ENCODE measurements around the gene PRDM2.

PRDM2 gene

DNA sequence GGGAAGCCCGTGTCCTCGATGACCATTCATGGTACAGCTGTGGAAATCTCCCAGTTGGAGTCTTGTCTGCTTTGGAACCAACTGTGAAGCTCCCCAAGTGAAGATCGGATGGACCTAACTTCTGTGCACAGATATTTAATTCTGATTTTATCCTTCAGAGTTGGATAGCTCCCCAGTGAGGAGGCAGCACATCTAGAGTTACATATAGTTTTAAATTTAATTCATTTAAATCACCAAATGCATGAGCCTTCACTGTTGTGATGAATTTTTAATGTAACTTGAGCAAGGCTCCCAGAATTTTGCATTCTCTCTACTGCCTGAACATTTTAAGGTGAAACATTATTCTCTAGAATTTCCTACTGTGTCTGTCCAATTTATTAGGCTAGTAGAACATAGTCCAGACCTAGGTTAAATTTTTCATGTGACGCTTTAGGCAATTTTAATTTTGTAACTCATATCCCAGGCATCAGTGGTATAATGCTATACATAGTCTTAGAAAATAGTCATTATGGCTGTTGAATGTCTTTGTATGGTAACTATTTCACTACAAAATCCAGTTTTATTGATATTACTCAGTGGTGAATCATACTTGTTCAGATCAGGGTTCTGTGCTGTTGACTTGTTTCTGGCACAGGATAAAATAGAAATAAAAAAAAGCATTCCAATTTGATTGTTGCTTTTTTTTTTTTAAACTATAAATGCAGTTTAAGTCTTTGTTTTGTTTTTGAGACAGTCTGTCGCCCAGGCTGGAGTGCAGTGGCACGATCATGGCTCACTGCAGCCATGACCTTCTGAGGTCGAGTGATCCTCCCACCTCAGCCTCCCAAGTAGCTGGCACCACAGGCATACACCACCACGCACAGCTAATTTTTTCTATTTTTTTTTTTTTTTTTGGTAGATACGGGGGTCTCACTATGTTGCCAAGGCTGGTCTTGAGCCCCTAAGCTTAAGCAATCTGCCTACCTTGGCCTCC is 66.9 kb downstream of the PRDM2 start:
- DNase-seq = no peak

DNA sequence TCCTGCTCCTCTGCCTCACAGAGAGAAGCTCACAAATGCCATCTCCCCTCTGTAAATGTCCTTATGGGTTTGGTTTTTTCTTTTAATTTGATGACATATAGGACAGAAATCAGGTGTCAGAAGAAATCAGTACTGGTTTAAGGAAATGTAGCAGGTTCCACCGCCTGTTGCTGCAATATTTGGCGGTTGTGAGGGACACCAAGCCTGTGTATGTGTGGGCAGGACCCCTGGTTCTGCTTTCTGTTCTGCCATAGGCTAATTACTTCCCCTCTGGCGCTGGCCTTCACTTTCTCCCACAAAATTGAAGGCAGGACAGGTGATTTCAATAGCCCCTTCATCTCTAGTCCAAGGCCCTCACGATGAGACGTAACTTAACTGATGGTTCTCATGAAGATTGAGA is 69.2 kb downstream of the PRDM2 start:
- no peak for DNase-seq

DNA sequence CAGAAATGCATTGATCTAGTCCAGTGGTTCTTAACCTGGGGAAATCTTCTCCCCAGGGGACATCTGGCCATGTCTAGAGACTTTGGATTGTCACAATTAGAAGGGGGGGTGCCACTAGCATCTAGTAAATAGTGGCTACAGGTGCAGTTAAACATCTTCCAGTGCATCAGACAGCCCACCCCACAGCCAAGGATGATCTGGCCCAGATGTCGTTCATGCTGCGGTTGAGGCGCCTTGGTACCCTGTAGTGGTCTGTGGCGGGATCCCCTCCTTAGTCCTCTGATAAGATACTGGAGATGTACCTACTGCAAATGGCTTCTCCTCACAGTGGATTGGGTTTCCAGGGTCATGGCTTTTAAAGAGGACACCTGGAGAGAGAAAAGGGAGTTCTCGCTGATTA is 69.8 kb downstream of the PRDM2 start:
- no peak for DNase-seq

DNA sequence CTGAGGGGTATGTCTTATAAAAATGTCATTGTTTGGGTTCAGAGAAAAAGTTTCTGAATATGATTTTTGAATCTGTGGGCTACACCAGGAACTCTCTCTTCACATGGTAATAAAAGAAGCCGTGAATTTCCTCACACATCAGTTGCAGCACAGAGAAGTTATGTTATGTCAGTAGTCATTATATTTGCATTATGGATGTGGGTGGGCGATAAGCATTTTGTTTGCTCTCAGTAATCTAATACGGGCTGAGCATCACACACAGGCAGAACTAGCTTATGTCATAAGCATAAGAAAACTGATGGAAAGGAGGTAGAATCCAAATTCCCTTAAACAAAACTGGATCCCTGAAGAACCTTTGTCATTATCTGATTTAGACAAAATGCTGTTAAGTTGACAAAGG is 70.8 kb downstream of the PRDM2 start:
- no peak for DNase-seq

DNA sequence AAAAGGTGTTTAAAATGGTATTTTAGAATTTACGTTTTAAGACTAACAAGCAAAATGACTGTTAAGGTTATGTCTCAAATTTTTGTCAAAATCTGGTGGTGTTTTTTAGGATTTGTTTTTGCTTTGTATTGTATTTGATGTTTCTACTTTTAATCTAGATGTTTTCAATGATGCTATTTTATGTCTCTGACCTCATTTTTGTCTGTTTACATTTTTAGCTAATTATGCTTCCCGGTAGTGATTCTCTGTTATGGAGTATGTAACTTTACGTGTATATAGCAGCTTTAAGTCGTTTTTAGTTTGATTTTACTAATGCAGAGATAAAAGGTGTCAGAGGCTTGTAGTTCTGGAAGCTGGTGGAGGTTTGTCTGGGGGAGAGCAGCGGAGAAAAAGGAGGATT is 71.8 kb downstream of the PRDM2 start:
- no peak for DNase-seq

DNA sequence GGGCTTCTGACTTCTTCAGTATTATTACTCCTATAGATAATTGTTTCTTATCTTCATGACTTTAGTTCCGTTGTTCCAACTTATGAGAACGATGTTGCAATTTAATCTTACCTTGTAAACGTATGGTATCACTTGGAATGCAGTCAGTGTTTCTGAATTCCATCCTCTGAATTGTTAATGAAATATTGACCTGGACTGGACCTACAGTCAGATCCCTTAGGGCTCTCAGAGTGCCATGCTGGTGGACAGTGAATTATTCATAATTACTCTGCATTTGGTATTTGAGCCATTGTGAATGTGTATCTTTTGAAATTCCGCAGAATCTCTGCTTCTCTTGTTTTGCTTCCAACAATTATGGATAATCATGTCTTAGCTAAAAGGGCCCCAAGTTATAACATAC is 72.3 kb downstream of the PRDM2 start:
- DNase-seq = no peak

DNA sequence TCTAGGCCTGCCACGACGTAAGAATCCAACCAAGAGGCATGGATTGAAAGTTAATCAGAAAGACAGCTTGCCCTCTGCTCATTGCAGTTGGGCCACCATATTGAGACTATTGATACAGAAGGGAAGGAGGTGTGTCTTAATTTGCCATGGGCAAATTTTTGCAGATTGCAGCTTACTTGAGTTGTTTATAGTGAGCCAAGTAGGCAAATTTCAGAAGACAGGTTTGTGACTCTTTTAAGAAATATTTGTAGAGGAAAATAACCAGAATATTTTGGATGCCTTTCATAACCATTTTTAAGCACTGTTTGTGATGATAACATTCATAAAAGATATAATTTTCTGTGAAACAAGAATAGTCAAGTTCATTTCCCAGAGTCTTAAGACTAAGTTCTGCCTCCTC is 74.1 kb downstream of the PRDM2 start:
- DNase-seq = no peak

DNA sequence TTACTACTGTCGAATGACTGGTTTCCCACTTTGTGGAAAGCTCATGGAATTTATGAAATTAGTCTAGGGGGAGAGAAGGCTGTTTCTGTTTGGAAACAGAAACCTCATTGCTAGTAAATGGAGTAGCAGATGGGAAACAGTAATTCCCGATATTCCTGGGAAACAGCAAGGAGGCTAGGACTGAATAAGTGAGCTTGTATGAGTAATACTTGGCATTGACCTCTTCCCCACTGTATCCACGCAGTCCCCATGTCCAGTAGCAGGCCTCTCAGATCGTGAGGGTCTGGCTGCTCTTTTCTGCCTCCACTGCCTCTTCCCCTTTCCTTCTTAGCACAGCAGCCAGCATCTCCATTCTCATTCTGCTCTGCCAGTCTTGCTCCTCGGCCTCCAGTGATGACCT is 75.5 kb downstream of the PRDM2 start:
- no peak for DNase-seq

DNA sequence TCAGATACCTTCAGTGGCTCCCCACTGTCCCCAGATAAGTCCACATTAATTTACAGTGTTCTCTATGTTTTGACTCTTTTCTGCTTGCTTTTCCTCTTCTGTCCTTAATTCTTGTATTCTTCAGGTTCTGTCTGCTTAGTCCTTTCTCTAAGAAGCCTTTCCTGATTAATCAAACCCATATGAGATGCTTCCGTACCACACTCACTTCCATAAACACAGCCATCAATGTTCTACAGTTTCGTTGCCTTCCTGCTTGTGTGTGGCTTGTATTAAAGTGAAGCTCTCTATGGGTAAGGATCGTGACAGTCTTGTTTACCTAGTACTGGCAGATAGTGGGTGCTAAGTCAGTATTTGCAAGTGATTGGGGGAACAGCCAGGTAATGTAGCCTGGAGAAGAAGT is 75.9 kb downstream of the PRDM2 start:
- DNase-seq = no peak

DNA sequence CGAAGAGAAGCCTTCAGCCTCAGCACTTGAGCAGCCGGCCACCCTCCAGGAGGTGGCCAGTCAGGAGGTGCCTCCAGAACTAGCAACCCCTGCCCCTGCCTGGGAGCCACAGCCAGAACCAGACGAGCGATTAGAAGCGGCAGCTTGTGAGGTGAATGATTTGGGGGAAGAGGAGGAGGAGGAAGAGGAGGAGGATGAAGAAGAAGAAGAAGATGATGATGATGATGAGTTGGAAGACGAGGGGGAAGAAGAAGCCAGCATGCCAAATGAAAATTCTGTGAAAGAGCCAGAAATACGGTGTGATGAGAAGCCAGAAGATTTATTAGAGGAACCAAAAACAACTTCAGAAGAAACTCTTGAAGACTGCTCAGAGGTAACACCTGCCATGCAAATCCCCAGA is 78.4 kb downstream of the PRDM2 start:
- no peak for DNase-seq

DNA sequence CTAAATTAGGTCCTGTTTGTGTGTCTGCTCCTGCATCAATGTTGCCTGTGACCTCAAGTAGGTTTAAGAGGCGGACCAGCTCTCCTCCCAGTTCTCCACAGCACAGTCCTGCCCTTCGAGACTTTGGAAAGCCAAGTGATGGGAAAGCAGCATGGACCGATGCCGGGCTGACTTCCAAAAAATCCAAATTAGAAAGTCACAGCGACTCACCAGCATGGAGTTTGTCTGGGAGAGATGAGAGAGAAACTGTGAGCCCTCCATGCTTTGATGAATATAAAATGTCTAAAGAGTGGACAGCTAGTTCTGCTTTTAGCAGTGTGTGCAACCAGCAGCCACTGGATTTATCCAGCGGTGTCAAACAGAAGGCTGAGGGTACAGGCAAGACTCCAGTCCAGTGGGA is 79.9 kb downstream of the PRDM2 start:
- DNase-seq = no peak

DNA sequence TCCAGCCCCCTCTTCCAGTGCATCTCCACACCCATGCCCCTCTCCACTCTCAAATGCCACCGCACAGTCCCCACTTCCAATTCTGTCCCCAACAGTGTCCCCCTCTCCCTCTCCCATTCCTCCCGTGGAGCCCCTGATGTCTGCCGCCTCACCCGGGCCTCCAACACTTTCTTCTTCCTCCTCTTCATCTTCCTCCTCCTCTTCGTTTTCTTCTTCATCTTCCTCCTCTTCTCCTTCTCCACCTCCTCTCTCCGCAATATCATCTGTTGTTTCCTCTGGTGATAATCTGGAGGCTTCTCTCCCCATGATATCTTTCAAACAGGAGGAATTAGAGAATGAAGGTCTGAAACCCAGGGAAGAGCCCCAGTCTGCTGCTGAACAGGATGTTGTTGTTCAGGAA is 80.8 kb downstream of the PRDM2 start:
- DNase-seq = no peak

DNA sequence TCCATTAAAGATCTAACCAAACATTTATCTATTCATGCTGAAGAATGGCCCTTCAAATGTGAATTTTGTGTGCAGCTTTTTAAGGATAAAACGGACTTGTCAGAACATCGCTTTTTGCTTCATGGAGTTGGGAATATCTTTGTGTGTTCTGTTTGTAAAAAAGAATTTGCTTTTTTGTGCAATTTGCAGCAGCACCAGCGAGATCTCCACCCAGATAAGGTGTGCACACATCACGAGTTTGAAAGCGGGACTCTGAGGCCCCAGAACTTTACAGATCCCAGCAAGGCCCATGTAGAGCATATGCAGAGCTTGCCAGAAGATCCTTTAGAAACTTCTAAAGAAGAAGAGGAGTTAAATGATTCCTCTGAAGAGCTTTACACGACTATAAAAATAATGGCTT is 81.2 kb downstream of the PRDM2 start:
- DNase-seq = no peak

DNA sequence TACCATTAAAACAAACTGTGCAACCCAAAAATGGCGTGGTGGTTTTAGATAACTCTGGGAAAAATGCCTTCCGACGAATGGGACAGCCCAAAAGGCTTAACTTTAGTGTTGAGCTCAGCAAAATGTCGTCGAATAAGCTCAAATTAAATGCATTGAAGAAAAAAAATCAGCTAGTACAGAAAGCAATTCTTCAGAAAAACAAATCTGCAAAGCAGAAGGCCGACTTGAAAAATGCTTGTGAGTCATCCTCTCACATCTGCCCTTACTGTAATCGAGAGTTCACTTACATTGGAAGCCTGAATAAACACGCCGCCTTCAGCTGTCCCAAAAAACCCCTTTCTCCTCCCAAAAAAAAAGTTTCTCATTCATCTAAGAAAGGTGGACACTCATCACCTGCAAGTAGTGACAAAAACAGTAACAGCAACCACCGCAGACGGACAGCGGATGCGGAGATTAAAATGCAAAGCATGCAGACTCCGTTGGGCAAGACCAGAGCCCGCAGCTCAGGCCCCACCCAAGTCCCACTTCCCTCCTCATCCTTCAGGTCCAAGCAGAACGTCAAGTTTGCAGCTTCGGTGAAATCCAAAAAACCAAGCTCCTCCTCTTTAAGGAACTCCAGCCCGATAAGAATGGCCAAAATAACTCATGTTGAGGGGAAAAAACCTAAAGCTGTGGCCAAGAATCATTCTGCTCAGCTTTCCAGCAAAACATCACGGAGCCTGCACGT is 82.1 kb downstream of the PRDM2 start:
- DNase-seq = no peak

DNA sequence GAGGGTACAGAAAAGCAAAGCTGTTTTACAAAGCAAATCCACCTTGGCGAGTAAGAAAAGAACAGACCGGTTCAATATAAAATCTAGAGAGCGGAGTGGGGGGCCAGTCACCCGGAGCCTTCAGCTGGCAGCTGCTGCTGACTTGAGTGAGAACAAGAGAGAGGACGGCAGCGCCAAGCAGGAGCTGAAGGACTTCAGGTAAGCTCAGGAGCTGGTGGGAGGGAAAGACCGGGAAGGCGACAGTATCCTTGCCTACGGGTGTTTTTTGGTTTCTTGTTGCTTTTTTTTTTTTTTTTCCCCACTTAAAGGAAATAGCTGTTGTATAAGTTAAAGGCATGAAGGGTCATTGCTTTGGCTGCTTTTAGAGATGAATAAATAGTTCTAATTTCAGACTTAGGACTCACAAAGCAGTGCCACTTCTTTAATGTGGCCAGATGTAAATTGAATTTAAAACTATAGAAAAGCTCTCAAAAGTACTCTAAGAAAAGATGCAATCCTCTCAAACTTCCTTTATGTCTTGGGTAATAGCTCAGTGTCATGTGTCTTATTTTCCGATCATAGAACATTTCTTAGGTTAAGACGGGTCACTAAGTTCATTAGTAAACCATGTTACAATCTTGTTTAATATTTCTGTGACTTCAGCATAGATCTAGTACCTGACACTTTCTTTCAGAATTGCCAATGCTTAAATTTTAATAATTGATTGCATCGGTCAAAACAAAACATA is 82.8 kb downstream of the PRDM2 start:
- no peak for DNase-seq

DNA sequence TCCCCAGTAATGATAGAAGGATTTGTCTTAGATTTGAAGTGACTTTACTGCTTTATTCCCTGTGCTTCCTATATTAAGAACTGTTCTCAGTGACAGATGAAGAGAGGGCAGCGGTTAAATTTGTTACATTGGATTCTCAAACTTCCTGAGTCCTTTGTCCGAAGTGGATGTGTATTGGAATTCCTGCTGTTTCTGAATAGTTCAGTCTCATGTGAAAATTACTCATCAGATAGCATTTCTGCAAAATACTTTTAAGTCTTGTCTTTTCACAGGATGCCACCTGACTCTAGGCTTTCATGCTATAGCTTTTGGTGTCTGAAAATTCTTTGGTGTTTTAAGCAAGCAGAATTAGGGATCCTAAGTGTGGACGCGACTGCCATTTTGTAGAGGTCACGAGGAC is 83.6 kb downstream of the PRDM2 start:
- DNase-seq = no peak

DNA sequence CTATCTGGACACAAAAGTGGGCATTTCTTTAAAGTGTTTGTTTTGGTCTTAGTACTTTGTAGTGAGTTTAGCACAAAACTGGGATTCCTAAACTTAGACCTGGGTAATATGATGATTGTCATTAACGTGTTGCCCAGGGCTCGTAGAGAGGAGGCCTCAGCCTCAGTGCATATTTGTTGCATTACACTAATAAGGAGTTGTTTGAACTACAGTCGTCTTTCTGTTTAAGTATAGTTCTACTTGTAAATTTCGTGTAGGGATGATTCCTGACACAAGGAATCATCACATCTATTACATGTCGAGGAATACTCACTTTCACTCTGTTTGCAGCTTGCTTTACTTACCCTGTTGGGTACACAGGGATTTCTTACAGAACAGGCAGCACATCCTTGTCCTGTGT is 85.0 kb downstream of the PRDM2 start:
- no peak for DNase-seq

DNA sequence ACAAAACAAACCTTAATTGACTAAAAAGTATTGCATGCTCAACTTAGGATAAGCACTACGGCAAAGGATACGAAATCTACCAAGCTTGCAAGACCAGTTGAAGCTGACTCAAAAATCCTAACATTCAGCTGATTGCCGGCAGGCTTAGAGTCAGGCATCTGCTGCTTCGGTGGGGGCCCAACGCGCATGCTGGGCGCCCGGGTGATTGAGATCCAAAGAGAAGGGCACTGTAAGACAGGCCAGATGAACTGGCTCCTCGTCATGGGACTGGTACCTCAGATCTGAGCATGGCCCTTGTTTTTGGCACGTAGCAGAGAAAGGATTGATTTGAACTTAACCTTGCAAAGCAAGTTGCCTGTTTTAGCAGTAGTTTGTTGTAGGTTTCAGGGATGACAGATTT is 86.6 kb downstream of the PRDM2 start:
- DNase-seq = no peak

DNA sequence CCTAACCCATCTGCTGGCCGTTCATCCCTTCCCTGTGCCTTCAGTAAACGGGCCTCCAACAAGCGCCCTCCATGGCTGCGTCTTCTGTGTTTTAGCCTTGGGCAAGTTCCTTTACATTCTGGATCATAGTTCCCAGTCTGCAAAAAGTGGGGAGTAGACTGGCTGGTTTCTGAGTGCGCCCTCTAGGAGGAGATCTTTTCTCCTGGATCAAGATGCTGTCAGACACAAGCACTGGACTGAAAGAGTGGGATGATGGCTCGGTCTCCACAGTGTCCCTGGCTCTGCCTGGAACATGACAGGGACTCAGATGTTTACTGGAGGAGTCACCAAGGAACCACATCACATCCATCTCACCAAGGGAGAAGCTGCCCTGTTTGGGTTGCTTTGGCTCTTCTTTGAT is 88.8 kb downstream of the PRDM2 start:
- no peak for DNase-seq

DNA sequence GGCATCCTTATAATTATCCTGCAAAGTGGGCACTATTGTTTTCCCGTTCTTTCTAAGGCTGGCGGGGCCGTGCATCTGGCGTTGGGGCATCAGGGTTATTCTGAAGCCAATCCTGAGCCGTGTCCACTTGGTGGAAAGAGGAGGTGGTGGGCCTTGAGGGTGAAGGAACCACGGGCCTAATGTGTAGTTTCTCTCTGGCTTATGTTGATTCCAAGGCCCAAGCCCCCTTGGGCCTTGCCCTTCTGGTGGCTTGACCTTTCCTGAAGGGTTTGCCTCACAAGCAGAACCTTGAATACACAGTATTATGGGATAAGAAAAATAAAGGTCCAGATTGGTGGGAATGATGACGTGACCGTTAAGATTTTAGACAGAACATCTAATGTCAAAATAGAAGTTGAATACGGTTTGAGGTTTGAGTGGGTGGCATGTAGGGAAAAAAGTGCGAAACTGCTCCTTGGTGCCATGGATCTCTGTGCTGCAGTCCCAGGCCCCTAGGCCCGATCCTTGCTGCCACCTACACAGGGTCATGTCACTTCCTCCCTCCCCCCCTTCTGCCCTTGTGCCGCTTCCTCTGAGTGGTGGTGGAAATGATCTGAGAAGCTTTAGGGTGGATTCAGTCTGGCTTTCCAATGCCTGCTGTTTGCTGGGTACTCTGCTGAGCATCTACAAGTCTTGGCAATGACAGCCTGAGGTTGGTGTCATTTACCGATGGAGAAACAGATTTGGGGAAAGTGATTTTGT is 90.5 kb downstream of the PRDM2 start:
- DNase-seq = no peak

DNA sequence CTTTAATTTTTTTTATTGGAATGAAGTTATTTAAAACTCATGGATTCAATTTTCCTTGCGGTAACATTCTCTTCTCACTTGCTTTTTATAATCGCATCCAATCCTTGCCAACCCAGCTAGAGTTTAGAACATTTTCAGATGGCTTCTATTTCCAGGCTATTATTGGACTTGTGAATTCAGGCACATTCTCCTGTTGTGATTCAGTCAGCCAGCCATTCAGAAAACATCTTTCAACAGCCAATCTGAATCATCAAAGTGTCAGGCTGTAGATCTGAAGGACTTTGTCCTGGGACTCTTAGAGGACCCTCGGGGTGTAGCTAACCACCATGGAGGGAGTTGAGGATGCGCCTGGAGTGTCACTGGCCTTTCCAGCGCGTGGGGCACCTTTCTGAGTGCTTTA is 92.4 kb downstream of the PRDM2 start:
- no peak for DNase-seq

DNA sequence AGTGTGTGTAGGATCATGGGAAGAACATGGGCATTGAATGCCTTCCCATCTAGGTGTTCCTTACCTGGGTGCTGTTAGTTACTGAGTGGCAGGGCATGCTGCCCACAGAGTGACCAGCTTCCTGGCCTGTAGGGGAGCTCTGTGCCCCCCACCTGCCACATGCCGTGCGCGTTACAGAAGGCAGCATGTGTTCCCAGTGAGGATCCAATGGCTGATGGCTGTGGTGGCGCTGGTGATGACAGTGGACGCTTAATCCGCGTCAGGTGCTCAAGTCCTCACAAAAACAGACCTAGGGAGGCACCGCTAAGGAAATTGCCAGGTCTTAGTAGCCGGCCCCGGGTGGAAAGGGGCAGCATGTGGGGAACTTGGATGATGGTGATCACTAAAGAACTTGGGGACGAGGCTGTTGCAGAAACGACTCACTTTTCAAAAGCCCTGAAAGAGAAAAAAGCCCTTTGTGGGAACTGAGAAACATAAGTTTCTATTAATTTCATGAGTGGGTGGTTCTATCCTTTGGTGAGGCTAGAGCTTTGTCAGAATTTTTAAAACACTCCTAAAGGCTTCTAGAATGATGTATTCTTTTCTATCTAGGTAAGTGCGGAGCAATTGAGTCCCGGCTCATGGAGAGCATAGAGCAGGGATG is 93.2 kb downstream of the PRDM2 start:
- DNase-seq = no peak
